Fibroblast of lung (primary cell): Measurements from ENCODE around the gene THAP4.

Experiments used
- EZH2 ChIP-seq: IDR thresholded peaks from 2 replicates; pipeline ENCODE4 v1.5.1; 2012; ENCODE audit warnings: low read length, control low read depth, mild to moderate bottlenecking; ENCODE audit errors: missing control alignments
- TF ChIP-seq, protein P1 (sequence below), 2 donors: IDR thresholded peaks in 1 of 2; conservative IDR thresholded peaks in 1 of 2; 1 replicate in 1 of 2; 2 replicates in 1 of 2; pipeline ENCODE4 v1.5.1; 2011 to 2012; ENCODE audit warnings: low read length in 2 of 2, control low read depth in 1 of 2, inconsistent platforms in 1 of 2, low read depth in 1 of 2, mild to moderate bottlenecking in 1 of 2

DNA sequence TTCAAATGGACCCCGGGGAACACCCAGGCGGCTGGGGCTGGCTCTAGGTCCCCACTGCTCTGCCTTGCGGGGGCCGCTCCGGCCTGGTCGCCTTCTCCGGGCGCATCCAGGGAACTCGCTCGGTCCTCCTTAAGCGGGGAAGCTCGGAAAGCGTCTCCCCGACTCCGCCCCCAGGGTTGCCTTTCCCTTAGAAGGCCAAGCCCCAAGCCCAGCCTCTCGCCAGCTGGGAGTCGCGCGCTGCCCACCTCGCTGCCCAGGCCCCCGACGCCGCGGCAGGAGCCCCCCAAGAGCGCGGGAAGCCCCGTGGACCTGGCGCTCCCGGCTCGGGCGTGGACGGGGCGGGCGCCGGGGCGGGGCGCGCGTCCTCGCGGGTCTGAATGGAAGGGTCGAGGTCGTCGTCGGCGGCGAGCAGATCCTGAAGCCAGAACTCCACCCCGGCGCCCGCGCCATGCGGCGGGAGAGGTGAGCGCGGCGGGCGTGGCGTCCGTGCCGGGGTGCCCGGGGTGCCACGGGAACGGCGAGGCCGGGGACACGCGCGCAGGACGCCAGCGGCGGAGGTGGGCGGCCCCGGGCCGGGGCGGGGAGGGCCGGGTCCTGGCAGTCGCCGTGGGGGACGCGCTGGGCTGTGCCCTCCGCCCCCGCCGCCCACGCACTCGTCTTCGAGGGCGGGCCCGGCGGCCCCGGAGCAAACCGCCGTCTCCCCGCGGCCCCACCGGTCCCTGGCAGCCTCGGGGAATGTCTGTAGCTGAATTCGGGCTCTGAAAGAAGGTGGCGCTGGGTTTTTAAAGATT, 78.2 kb downstream of the THAP4 start, which contains the start of gene BOK:
- TF ChIP-seq, protein P1, sequence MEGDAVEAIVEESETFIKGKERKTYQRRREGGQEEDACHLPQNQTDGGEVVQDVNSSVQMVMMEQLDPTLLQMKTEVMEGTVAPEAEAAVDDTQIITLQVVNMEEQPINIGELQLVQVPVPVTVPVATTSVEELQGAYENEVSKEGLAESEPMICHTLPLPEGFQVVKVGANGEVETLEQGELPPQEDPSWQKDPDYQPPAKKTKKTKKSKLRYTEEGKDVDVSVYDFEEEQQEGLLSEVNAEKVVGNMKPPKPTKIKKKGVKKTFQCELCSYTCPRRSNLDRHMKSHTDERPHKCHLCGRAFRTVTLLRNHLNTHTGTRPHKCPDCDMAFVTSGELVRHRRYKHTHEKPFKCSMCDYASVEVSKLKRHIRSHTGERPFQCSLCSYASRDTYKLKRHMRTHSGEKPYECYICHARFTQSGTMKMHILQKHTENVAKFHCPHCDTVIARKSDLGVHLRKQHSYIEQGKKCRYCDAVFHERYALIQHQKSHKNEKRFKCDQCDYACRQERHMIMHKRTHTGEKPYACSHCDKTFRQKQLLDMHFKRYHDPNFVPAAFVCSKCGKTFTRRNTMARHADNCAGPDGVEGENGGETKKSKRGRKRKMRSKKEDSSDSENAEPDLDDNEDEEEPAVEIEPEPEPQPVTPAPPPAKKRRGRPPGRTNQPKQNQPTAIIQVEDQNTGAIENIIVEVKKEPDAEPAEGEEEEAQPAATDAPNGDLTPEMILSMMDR (conservative IDR thresholded peaks at IDR 0.05 in 1 of 2, IDR thresholded peaks at IDR 0.05 in 1 of 2; ENCODE audit: low read depth in 1 of 2, low read length in 2 of 2), result no peak
- no peak for TF ChIP-seq EZH2
